ENCODE results near the gene SLC35F3.

SLC35F3 gene

DNA sequence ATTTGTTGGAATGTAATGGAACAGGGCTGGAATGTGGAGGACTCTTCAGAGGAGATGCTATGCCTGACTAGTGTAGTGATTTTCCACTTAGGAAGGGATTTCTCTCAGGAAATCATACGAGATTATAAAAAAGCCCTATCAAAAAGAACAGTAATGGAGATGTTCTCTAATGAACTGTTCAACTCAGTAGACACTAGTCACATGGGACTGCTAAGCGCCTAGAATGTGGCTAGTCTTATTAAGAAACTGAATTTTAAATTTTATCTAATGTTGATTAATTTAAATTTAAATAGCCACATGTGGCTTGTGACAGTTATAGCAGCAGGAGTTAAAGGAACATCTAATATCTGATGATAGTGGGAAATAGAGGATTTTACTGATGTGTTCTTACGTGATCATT lies 94.0 kb downstream of the SLC35F3 start:
- TF ChIP-seq YY1 (IDR thresholded peaks at IDR 0.05; ENCODE audit: low read depth), result no peak
- TF ChIP-seq, protein P1, sequence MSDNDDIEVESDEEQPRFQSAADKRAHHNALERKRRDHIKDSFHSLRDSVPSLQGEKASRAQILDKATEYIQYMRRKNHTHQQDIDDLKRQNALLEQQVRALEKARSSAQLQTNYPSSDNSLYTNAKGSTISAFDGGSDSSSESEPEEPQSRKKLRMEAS (IDR thresholded peaks at IDR 0.05), result no peak
- TF ChIP-seq TCF12 (IDR thresholded peaks at IDR 0.05; ENCODE audit: low read depth), result no peak
- no peak for TF ChIP-seq EP300 (IDR thresholded peaks at IDR 0.05; ENCODE audit: borderline replicate concordance)
- no peak for TF ChIP-seq CREB1 (IDR thresholded peaks at IDR 0.05; ENCODE audit: low read depth)

DNA sequence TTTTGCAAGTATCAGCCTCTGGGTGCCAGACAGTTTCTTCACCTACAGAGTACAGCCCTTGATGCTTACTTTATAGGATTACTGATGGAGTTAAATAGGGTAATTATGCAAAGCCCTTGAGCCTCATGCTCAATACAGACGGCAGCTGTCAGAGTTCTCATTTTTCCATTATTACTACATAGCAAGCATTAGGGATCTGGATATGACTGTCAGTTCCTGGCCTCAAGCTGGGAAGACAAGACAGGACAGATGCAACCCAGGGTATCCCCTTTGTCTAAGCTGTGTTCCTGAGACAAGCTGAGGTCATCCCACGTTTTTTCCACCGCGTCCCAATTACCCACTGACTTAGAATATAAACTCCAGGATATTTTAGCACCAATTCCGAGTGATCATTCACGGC lies 94.4 kb downstream of the SLC35F3 start:
- TF ChIP-seq, protein P2, sequence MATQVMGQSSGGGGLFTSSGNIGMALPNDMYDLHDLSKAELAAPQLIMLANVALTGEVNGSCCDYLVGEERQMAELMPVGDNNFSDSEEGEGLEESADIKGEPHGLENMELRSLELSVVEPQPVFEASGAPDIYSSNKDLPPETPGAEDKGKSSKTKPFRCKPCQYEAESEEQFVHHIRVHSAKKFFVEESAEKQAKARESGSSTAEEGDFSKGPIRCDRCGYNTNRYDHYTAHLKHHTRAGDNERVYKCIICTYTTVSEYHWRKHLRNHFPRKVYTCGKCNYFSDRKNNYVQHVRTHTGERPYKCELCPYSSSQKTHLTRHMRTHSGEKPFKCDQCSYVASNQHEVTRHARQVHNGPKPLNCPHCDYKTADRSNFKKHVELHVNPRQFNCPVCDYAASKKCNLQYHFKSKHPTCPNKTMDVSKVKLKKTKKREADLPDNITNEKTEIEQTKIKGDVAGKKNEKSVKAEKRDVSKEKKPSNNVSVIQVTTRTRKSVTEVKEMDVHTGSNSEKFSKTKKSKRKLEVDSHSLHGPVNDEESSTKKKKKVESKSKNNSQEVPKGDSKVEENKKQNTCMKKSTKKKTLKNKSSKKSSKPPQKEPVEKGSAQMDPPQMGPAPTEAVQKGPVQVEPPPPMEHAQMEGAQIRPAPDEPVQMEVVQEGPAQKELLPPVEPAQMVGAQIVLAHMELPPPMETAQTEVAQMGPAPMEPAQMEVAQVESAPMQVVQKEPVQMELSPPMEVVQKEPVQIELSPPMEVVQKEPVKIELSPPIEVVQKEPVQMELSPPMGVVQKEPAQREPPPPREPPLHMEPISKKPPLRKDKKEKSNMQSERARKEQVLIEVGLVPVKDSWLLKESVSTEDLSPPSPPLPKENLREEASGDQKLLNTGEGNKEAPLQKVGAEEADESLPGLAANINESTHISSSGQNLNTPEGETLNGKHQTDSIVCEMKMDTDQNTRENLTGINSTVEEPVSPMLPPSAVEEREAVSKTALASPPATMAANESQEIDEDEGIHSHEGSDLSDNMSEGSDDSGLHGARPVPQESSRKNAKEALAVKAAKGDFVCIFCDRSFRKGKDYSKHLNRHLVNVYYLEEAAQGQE (IDR thresholded peaks at IDR 0.05; ENCODE audit: low read depth), result no peak
- TF ChIP-seq RAD21 (IDR thresholded peaks at IDR 0.05; ENCODE audit: low read depth) (no peak), CREB1 (IDR thresholded peaks at IDR 0.05; ENCODE audit: low read depth) (no peak), EGR1 (IDR thresholded peaks at IDR 0.05) (no peak)

DNA sequence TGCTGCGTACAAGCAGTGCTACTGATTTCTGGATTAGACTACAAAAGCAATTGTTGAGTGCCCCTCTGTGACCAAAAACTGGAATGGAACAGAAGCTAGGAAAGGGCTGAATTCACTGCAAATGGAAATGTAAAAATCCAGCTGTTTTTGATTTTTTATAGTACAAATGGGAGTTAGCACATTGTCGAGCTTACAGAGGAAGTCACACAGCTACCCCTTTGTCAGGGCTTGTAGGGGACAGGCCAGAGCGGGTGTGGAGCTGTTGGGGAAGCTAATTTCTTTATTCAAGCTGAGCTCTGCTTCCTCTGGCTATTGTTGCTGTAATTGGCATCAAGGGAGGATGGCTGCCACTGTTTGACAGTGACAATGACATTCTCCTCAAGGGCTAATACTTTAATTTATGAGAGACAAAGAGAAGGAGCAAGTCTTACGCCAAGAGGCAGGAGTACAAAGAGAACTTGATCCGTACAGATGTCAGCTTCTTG lies 96.1 kb downstream of the SLC35F3 start:
- TF ChIP-seq TCF12 (IDR thresholded peaks at IDR 0.05; ENCODE audit: low read depth) (no peak), TAF1 (IDR thresholded peaks at IDR 0.05; ENCODE audit: low read depth) (no peak), ZBTB7A (IDR thresholded peaks at IDR 0.05; ENCODE audit: low read depth) (no peak), FOXM1 (IDR thresholded peaks at IDR 0.05; ENCODE audit: borderline replicate concordance, low read depth) (no peak), YY1 (IDR thresholded peaks at IDR 0.05; ENCODE audit: low read depth) (no peak), EGR1 (IDR thresholded peaks at IDR 0.05) (no peak), CEBPB (IDR thresholded peaks at IDR 0.05) (no peak), EP300 (IDR thresholded peaks at IDR 0.05; ENCODE audit: borderline replicate concordance) (no peak), NFIC (IDR thresholded peaks at IDR 0.05) (no peak), CREB1 (IDR thresholded peaks at IDR 0.05; ENCODE audit: low read depth) (no peak), TEAD4 (IDR thresholded peaks at IDR 0.05) (no peak), RAD21 (IDR thresholded peaks at IDR 0.05; ENCODE audit: low read depth) (no peak)
- TF ChIP-seq, protein P1 (IDR thresholded peaks at IDR 0.05), result no peak
- TF ChIP-seq, protein P2 (IDR thresholded peaks at IDR 0.05; ENCODE audit: low read depth), result no peak
- TF ChIP-seq, protein P3, sequence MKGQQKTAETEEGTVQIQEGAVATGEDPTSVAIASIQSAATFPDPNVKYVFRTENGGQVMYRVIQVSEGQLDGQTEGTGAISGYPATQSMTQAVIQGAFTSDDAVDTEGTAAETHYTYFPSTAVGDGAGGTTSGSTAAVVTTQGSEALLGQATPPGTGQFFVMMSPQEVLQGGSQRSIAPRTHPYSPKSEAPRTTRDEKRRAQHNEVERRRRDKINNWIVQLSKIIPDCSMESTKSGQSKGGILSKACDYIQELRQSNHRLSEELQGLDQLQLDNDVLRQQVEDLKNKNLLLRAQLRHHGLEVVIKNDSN (IDR thresholded peaks at IDR 0.05), result no peak

DNA sequence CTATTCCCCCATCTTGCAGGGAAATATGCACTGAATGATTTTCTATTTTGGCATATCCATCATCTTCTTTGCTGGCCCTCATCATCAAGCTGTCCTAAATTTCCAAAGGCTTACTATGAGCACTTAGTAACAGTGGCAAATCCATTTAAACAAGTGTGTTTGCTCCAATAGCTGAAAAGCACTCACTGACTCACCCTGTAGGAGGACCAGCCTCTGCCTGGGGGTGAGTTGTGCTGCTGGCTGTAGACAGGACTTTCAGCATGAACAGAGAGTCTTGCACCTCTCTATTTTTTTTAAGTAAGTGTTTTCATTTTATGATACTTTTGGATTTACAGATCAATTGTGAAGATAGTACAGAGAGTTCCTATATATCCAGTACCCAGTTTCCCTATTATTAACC lies 97.3 kb downstream of the SLC35F3 start:
- no peak for TF ChIP-seq CREB1 (IDR thresholded peaks at IDR 0.05; ENCODE audit: low read depth)
- TF ChIP-seq, protein P2 (IDR thresholded peaks at IDR 0.05; ENCODE audit: low read depth), result no peak
- TF ChIP-seq FOXM1 (IDR thresholded peaks at IDR 0.05; ENCODE audit: borderline replicate concordance, low read depth), result no peak
- no peak for TF ChIP-seq TEAD4 (IDR thresholded peaks at IDR 0.05)
- TF ChIP-seq EGR1 (IDR thresholded peaks at IDR 0.05), result no peak
- no peak for TF ChIP-seq NFIC (IDR thresholded peaks at IDR 0.05)
- TF ChIP-seq, protein P1 (IDR thresholded peaks at IDR 0.05), result no peak
- TF ChIP-seq, protein P3 (IDR thresholded peaks at IDR 0.05), result no peak
- no peak for TF ChIP-seq EP300 (IDR thresholded peaks at IDR 0.05; ENCODE audit: borderline replicate concordance)
- TF ChIP-seq YY1 (IDR thresholded peaks at IDR 0.05; ENCODE audit: low read depth), result no peak
- no peak for TF ChIP-seq RAD21 (IDR thresholded peaks at IDR 0.05; ENCODE audit: low read depth)

DNA sequence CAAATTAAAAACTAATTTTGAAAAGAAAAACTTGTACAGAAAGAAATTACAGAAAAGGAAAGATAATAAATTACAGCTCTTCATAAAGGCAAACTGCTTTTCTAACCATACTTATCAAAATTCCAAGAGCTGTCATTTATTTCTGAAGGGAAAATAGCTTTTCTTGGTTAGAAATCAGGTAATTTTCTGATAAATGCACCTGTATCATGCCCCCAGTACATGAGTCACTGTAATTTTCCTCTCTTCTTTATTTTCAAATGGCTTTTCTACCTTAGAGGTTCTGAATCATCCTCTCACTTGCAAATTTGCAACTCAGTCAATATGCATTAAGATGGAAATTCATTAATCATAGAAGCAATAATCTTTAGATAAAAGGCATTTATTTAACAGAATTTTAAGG lies 100.1 kb downstream of the SLC35F3 start:
- TF ChIP-seq NFIC (IDR thresholded peaks at IDR 0.05) (no peak), EGR1 (IDR thresholded peaks at IDR 0.05) (no peak), FOXM1 (IDR thresholded peaks at IDR 0.05; ENCODE audit: borderline replicate concordance, low read depth) (no peak), TEAD4 (IDR thresholded peaks at IDR 0.05) (no peak)
- TF ChIP-seq, protein P2 (IDR thresholded peaks at IDR 0.05; ENCODE audit: low read depth), result no peak
- TF ChIP-seq, protein P3 (IDR thresholded peaks at IDR 0.05), result no peak

All from Ishikawa (cell line).